Heart left ventricle (tissue), 16 donors: Measurements from ENCODE around the gene SPATC1L. TPM values are rescaled to one million over a fixed set of nuclear protein-coding genes. Genes with fewer than 3 reads are reported as not detected.

Experiments used
- ATAC-seq, 4 donors: fragments of 200-7000 bp; cut with Tn5 transposase; one replicate each; pipeline ENCODE4 v1.9.1; 2020 to 2022; ENCODE audit warnings: moderate library complexity in 4 of 4, mild to moderate bottlenecking in 3 of 4, moderate number of reproducible peaks in 1 of 4
- DNase-seq, 5 donors: peaks; one replicate each; pipeline ENCODE4 v3.0.0-alpha.2; 2020
- H3K27ac ChIP-seq, 12 donors: fragments of 200-600 bp; sonication (generic) in 4 of 12; one replicate each; pipeline versions ENCODE4 v1.5.0 to v1.8.0; 2016 to 2022; ENCODE audit warnings: mild to moderate bottlenecking in 2 of 12
- H3K27me3 ChIP-seq, 9 donors: fragments of 200-600 bp; sonication (generic) in 2 of 9; one replicate each; pipeline versions ENCODE4 v1.5.1 to v1.8.0; 2016 to 2022; ENCODE audit warnings: mild to moderate bottlenecking in 3 of 9
- H3K36me3 ChIP-seq, 9 donors: fragments of 200-600 bp; sonication (generic) in 2 of 9; one replicate each; pipeline versions ENCODE4 v1.5.0 to v1.8.0; 2018 to 2022; ENCODE audit warnings: mild to moderate bottlenecking in 2 of 9
- H3K4me1 ChIP-seq, 12 donors: fragments of 200-600 bp; sonication (generic) in 4 of 12; one replicate each; pipeline versions ENCODE4 v1.5.0 to v1.8.0; 2016 to 2022; ENCODE audit warnings: mild to moderate bottlenecking in 3 of 12
- H3K4me3 ChIP-seq, 12 donors: fragments of 200-600 bp; sonication (generic) in 4 of 12; one replicate each; pipeline versions ENCODE4 v1.5.0 to v1.8.0; 2017 to 2022; ENCODE audit warnings: mild to moderate bottlenecking in 9 of 12, moderate library complexity in 4 of 12
- H3K9me3 ChIP-seq, 12 donors: fragments of 200-600 bp; sonication (generic) in 4 of 12; one replicate each; pipeline versions ENCODE4 v1.5.0 to v1.8.0; 2016 to 2022; ENCODE audit warnings: mild to moderate bottlenecking in 1 of 12
- POLR2A ChIP-seq, 2 donors: fragments of 450-650 bp; IDR thresholded peaks; one replicate each; pipeline ENCODE4 v1.6.1; 2017; ENCODE audit warnings: antibody characterized with exemption in 2 of 2, mild to moderate bottlenecking in 2 of 2, moderate library complexity in 2 of 2
- WGBS, 4 donors: extraction: QIAGEN DNeasy Blood & Tissue Kit in 2 of 4; methylation state at CpG; one replicate each; pipeline versions ENCODE4 v1.1.5 to v1.1.7; 2013 to 2018; 5-methylcytosine and 5-hydroxymethylcytosine counted together
- intact Hi-C, 10 donors: fragments of 100-400 bp; cut with DNase I; formaldehyde crosslinking; loops; one replicate each; pipeline versions ENCODE4 v1.11.1 to v1.14.2; 2022
- polyA plus RNA-seq, 2 donors: library from polyadenylated mRNA; stranded (reverse); fragments of 200-250 nt; gene quantifications; one replicate each; pipeline ENCODE4 v1.2.3, GENCODE V29; 2013
- total RNA-seq, 9 donors: library from RNA; depleted of rRNA in 2 of 9; stranded (reverse); fragments of >200 nt in 2 of 9; fragmentation: NEBNext Ultra II Directional in 3 of 9; extraction: Animal tissue kit (Norgen Biotek cat#: 25700) in 3 of 9; gene quantifications; one replicate each; pipeline versions ENCODE4 v1.1.0 to v1.2.4, GENCODE V29; 2016 to 2023
- TF ChIP-seq, protein P1 (sequence below), 12 donors: fragments of 200-600 bp; sonication (generic) in 4 of 12; IDR thresholded peaks; one replicate each; pipeline versions ENCODE4 v1.5.0 to v1.8.0; 2018 to 2022; ENCODE audit warnings: antibody characterized with exemption in 12 of 12, mild to moderate bottlenecking in 5 of 12
- donor health status: ischemic (EF 13 %, LVEDD 7.1; RV severe dilation, severe dysfunction).
- donor health status: healthy with polysubstance abuse.
- donor health status: DM: no; HTN: yes; CAD: no.
- donor health status: DM: no; HTN: no; CAD: no.
- donor health status: ischemic (EF 25% LVEDD 6.9; RV normal size, moderate dysfunction).
- donor health status: ischemic (EF 25% LVEDD 5.7; RV mildly dilated, moderate dysfunction).
- donor health status: healthy.
- donor health status: DM: yes; HTN: yes; CAD: no.
- donor health status: ischemic (EF 35%, LVEDD 5.7; RV mildly dilated, moderate dysfunction).
- donor health status: nonischemic (EF 11% LVEDD 7.7; RV severe dilation, severe dysfunction).
- donor health status: DM: yes; HTN: yes; CAD: no.
- donor health status: PGD.
- donor health status: ischemic (EF 29% LVEDD 5.4; RV normal size, mild dysfunction).
- donor health status: nonischemic (EF 23%, LVEDD 6.1; RV moderate dilation, normal function).

Gene SPATC1L
- total and polyA plus RNA-seq, 11 donors = 4.9 to 16.8 (median 10.6) TPM

DNA sequence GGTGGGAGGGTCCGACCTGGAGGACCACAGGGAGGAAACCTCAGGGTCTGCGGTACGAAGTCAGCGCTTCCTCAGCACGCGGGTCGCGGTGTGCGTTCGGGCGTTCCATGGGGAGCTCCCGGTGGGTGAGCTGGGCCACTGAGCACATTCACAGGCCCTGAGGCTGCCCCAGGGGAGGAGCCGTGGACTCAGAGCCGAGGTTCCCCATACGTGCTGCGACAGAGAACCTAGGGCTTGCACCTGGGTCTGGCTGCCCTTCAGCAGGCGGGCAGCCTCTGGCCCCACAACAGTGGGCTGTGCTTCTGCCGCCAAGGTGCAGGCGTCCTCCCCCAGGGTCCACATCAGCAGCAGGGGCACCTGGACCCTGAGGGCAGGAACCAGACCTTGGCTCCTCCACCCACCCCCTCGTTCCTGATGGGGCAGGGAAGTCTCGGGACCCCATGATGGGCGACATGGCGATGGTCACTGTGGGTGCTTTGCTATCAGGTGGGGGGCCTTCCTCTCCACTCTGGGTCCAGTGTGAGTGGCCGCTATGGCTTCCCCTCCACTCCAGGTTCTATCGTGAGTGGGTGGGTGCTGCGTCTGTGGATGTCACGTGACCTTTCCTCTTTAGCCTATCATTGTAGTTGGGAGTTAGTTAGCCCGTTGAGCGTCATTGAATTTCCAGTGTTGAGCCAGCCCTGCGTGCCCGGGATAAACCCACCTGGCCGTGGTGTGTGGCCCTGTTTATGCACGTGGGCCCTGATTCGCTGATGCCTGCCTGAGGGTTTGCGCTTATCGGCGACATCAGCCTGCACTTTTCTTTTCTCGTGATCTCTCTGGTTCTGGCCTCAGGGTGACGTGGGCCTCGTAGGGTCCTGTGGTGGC lies 56.8 kb downstream of the SPATC1L start:
- WGBS, 4 donors = 90 to 94% (median 92%) methylated on average over 29 to 40 of the region's 40 CpGs
- Histone ChIP-seq H3K27ac (peak overlapping the region; percentile 20 to 87 (median 75)), H3K4me1 (peaks cover 0 to 18% (median 5%) of the 10 kb centered on the region in 12 donors), H3K27me3 (no peaks in the 10 kb centered on the region), H3K36me3 (peaks cover 0 to 52% (median 24%) of the 10 kb centered on the region in 9 donors), H3K4me3 (no peak overlapping the region), H3K9me3 (no peaks in the 10 kb centered on the region)
- no peak for ATAC-seq
- no peak for TF ChIP-seq POLR2A (IDR thresholded peaks at IDR 0.05)
- DNase-seq = peak in 4 of 5 donors; percentile 18 to 60 (median 25)
- intact Hi-C loops = loop anchor here in 1 of 10 donors (2.0 kb wide), 1 partner anchor 17 kb away; no protein-coding TSS in a partner anchor

DNA sequence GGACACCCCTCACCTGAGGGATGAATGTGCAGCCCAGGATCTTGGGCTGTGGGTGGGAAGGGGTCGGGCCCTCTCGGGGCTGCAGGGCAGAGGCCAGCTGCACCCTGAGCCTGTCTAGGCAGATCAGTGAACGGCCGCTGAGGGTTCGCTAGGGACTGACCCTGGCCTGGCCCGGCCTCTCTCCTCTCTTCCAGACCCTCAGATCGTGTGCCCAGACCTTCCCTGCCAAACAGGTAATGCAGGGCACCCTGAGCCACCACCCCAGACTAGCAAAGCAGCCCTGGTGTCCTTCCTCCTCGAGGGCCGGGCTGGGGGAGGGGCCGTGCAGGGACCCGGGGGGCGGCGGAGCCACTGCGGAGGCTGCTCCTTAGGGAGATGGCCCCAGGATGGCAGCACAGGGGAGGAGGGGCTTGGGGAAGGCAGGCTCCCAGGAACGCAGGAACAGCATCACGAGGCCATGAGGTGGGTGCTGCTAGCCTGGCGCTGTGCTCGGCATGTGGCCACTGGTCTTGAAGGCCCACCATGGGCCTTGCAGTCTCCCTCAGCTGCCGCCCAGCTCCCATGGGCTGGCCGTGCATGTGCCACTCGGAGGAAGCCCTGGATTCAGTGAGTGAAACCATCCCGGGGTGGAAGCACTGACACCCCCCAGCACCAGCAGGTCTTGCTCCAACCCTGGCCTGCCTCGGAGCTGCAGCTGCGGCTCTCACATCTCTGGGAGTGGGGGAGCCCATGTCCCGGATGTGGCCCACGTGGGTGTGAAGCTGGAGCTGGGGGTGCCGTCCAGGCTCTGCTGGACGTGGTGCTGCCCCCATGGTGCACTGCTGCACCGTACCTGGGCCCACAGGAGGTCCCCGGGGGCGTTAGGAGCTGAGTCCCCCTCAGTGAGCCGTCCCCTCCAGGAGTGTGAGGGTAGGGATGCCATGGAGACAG lies 57.7 kb downstream of the SPATC1L start:
- Histone ChIP-seq H3K4me1 (peaks cover 0 to 18% (median 5%) of the 10 kb centered on the region in 12 donors), H3K4me3 (no peak overlapping the region), H3K36me3 (peaks cover 0 to 61% (median 33%) of the 10 kb centered on the region in 9 donors), H3K27ac (no peak overlapping the region), H3K27me3 (no peaks in the 10 kb centered on the region), H3K9me3 (no peaks in the 10 kb centered on the region)
- DNase-seq = peak; percentile 7 to 51 (median 25)
- TF ChIP-seq, protein P1, sequence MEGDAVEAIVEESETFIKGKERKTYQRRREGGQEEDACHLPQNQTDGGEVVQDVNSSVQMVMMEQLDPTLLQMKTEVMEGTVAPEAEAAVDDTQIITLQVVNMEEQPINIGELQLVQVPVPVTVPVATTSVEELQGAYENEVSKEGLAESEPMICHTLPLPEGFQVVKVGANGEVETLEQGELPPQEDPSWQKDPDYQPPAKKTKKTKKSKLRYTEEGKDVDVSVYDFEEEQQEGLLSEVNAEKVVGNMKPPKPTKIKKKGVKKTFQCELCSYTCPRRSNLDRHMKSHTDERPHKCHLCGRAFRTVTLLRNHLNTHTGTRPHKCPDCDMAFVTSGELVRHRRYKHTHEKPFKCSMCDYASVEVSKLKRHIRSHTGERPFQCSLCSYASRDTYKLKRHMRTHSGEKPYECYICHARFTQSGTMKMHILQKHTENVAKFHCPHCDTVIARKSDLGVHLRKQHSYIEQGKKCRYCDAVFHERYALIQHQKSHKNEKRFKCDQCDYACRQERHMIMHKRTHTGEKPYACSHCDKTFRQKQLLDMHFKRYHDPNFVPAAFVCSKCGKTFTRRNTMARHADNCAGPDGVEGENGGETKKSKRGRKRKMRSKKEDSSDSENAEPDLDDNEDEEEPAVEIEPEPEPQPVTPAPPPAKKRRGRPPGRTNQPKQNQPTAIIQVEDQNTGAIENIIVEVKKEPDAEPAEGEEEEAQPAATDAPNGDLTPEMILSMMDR (IDR thresholded peaks at IDR 0.05) = no peak
- TF ChIP-seq POLR2A (IDR thresholded peaks at IDR 0.05) = no peak
- no peak for ATAC-seq
- intact Hi-C loops = no loop called here
- 83 to 90% (median 88%) methylated on average over 14 to 32 of the region's 32 CpGs for WGBS, 4 donors

DNA sequence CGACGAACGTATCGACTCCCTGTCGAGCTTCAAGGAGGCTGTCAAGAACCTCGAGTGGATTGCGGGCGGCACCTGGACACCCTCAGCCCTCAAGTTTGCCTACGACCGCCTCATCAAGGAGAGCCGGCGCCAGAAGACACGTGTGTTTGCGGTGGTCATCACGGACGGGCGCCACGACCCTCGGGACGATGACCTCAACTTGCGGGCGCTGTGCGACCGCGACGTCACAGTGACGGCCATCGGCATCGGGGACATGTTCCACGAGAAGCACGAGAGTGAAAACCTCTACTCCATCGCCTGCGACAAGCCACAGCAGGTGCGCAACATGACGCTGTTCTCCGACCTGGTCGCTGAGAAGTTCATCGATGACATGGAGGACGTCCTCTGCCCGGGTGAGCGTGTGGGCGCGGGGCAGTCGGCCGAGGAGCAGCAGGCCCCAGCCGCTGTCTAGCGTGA lies 58.4 kb downstream of the SPATC1L start:
- no peaks in the 10 kb centered on the region for H3K9me3 ChIP-seq
- TF ChIP-seq POLR2A (IDR thresholded peaks at IDR 0.05) = no peak
- TF ChIP-seq, protein P1 (IDR thresholded peaks at IDR 0.05) = no peak
- ATAC-seq = no peak
- H3K4me1 ChIP-seq = peaks cover 0 to 18% (median 5%) of the 10 kb centered on the region in 12 donors
- peaks cover 0 to 68% (median 40%) of the 10 kb centered on the region in 9 donors for H3K36me3 ChIP-seq
- DNase-seq = peak in 4 of 5 donors; percentile 4 to 57 (median 21)
- H3K4me3 ChIP-seq = no peak overlapping the region
- WGBS, 4 donors = 81 to 93% (median 89%) methylated on average over 39 to 47 of the region's 47 CpGs
- no peaks in the 10 kb centered on the region for H3K27me3 ChIP-seq
- intact Hi-C loops = no loop called here
- no peak overlapping the region for H3K27ac ChIP-seq

DNA sequence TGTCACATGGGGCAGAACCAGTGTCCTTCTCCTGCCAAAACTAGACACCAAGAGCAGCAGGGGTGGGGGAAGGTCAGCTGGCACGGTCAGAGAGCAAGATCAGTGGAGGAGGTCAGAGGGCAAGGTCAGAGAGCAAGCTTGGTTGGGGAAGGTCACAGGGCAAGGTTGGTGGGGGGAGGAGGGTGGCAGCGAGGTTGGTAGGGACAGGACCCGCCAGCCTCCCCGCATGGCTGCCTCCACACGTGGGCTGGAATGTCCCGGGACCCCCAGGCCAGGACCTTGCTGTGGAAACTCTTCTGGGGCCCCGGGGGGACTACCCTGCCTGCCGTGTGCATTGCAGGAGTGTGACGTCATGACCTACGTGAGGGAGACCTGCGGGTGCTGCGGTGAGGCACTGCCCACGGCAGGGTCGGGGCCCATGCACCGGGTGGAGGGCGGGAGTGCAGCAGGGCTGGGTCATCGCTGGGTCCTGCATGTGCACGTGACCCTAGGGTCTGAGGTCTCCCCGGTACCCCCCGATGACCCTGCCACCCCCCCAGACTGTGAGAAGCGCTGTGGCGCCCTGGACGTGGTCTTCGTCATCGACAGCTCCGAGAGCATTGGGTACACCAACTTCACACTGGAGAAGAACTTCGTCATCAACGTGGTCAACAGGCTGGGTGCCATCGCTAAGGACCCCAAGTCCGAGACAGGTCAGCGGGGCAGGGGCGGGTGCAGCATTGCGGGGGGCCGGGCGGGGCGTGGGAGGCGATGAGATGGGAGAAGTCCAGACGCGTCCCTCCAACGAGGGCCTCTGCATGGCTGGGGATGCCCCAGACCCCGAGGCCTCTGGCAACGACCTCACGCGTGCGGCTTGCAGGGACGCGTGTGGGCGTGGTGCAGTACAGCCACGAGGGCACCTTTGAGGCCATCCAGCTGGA lies 59.1 kb downstream of the SPATC1L start:
- H3K9me3 ChIP-seq = no peaks in the 10 kb centered on the region
- peaks cover 0 to 75% (median 47%) of the 10 kb centered on the region in 9 donors for H3K36me3 ChIP-seq
- H3K27me3 ChIP-seq = no peaks in the 10 kb centered on the region
- WGBS, 4 donors = 87 to 90% (median 90%) methylated on average over 33 to 49 of the region's 49 CpGs
- intact Hi-C loops = no loop called here
- peak; percentile 8 to 61 (median 22) for DNase-seq
- peak overlapping the region in 1 of 12 donors; percentile 24 for H3K27ac ChIP-seq
- H3K4me3 ChIP-seq = no peak overlapping the region
- no peak for ATAC-seq
- peaks cover 0 to 18% (median 5%) of the 10 kb centered on the region in 12 donors for H3K4me1 ChIP-seq
- TF ChIP-seq, protein P1 (IDR thresholded peaks at IDR 0.05) = no peak
- no peak for TF ChIP-seq POLR2A (IDR thresholded peaks at IDR 0.05)
